C4-2B (cell line): Measurements from ENCODE around the gene GRB14.

Experiments
- H3K27ac ChIP-seq: fragments of 450-650 bp; 2 replicates; pipeline ENCODE4 v1.5.1; 2017
- CTCF ChIP-seq: fragments of 450-650 bp; conservative IDR thresholded peaks from 2 replicates; pipeline ENCODE4 v1.5.1; 2017; ENCODE audit warnings: mild to moderate bottlenecking
- ZFX ChIP-seq: fragments of 450-650 bp; IDR thresholded peaks from 2 replicates; pipeline ENCODE4 v1.6.1; 2017

GRB14 gene

DNA sequence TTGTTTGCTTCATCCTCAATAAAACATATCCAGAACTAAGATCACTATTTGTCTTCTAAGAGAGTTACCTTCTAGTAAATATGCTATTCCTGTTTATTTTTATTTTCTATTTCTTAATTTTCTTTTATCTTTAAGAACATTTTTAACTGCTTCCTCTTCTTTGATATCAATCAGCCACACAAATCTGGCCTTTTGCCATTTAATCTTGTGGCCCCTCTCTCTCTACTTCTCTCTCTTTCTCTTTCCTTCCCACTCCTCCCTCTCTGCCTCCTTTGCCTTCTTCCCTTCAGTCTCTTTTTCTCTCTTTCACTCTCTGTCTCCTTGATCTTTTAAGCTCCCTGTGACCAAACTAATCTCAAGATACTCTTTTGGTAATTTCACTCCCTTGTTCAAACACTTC is 108.4 kb downstream of the GRB14 start:
- no peak for TF ChIP-seq ZFX
- TF ChIP-seq CTCF = no peak
- no peak overlapping the region for H3K27ac ChIP-seq

DNA sequence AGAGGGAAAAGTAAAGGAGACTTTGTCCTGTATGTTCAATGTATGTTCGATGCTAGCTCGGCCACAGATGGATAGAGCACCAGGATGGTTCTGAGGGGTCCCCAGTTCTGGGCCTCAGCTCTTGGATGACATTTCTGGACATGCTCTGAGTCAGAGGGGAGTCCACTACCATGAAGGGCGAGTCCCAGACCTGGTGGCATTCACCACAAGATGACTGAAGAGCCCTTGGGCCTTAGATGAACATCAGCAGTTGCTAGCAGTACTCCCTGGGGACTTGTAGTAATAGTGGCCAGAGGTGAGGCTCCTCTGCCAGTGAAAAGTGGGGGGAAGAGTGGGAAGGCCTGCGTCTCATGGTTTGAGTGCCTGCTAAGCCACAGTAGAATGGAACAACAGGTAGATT is 109.5 kb downstream of the GRB14 start:
- TF ChIP-seq CTCF (no peak), ZFX (no peak)
- H3K27ac ChIP-seq = 0 out of 2 replicates have a peak overlapping the region, but pooled peaks have one; percentile 14

DNA sequence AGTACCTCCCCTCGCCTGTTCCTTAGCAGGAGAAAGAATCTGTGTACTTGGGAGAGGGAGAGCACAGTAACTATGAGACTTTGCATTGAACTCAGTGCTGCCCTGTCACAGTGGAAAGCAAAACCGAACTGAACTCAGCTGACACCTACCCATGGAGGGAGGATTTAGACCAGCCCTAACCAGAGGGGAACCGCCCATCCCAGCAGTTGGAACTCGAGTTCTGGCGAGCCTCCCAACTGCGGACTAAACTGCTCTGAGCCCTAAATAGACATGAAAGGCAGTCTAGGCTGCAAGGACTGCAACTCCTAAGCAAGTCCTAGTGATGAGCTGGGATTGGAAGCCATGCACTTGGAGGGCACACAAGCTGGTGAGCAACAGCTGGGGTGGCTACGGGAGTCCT is 110.4 kb downstream of the GRB14 start:
- TF ChIP-seq ZFX = no peak
- TF ChIP-seq CTCF = no peak
- H3K27ac ChIP-seq = no peak overlapping the region

GRCh38 chr2:164509137-164509877 is 112.0 kb downstream of the GRB14 start:
- H3K27ac ChIP-seq = no peak overlapping the region
- no peak for TF ChIP-seq ZFX
- no peak for TF ChIP-seq CTCF

GRCh38 chr2:164504253-164504652 is 117.0 kb downstream of the GRB14 start:
- TF ChIP-seq CTCF (peak; percentile 47), ZFX (no peak)
- H3K27ac ChIP-seq = no peak overlapping the region

DNA sequence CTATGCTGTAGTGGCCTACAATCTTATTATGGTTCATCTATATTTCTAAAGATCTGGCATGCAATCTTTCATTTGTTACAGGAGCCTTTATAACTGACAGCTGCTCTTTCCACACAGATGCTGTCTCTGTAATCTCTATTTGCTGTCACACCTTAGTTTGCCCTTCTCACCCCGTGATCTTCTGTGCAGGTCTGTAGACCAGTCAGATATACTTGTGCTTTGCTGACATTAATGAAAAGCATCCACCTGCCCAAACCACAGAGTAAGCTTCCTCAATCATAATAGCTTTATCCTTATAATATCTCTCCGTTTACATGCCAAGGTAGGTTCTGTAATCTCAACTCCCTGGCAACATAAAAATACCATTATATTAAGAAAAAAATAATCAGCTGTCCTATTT is 122.4 kb downstream of the GRB14 start:
- TF ChIP-seq ZFX = no peak
- no peak for TF ChIP-seq CTCF
- no peak overlapping the region for H3K27ac ChIP-seq

- TF ChIP-seq CTCF (no peak), ZFX (no peak)
- no peak overlapping the region for H3K27ac ChIP-seq
Observed at GRCh38 chr2:164496881-164497280, 124.4 kb downstream of the GRB14 start.
